ENCODE measurements around the gene MEP1B. TPM values are rescaled to one million over a fixed set of nuclear protein-coding genes. Genes with fewer than 3 reads are reported as not detected.

MEP1B gene
- total RNA-seq, 4 donors from 2014 or later = not detected

DNA sequence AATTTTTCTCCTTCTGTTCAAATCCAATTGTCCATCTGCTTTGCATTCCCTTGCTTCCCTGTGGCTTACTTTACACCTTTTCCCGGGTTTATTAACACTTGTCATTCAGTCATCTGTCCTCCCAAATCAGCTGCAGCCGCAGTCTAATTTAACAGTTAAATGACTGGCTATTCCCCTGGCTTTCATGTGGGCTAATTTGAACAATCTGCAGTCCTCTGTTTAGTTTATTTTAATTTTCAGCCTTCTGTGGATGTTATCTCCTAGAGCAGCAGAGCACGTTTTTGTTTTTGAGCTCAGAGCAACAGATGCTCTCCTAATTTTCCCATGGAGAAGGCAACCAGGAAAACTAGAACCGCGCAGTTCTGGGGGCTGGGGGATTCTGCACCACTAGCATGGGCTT, 55.0 kb downstream of the MEP1B start:
- TF ChIP-seq, protein P1, sequence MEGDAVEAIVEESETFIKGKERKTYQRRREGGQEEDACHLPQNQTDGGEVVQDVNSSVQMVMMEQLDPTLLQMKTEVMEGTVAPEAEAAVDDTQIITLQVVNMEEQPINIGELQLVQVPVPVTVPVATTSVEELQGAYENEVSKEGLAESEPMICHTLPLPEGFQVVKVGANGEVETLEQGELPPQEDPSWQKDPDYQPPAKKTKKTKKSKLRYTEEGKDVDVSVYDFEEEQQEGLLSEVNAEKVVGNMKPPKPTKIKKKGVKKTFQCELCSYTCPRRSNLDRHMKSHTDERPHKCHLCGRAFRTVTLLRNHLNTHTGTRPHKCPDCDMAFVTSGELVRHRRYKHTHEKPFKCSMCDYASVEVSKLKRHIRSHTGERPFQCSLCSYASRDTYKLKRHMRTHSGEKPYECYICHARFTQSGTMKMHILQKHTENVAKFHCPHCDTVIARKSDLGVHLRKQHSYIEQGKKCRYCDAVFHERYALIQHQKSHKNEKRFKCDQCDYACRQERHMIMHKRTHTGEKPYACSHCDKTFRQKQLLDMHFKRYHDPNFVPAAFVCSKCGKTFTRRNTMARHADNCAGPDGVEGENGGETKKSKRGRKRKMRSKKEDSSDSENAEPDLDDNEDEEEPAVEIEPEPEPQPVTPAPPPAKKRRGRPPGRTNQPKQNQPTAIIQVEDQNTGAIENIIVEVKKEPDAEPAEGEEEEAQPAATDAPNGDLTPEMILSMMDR (IDR thresholded peaks at IDR 0.05; ENCODE audit: low read depth) = no peak

- TF ChIP-seq, protein P1 (IDR thresholded peaks at IDR 0.05; ENCODE audit: low read depth) = no peak
Observed at GRCh38 chr18:32249147-32249929, 59.5 kb downstream of the MEP1B start.

GRCh38 chr18:32251466-32251865, 61.6 kb downstream of the MEP1B start:
- TF ChIP-seq, protein P1 (IDR thresholded peaks at IDR 0.05; ENCODE audit: low read depth) = no peak

- TF ChIP-seq, protein P1 (IDR thresholded peaks at IDR 0.05; ENCODE audit: low read depth) = no peak
Observed at GRCh38 chr18:32252141-32252860, 62.5 kb downstream of the MEP1B start.

DNA sequence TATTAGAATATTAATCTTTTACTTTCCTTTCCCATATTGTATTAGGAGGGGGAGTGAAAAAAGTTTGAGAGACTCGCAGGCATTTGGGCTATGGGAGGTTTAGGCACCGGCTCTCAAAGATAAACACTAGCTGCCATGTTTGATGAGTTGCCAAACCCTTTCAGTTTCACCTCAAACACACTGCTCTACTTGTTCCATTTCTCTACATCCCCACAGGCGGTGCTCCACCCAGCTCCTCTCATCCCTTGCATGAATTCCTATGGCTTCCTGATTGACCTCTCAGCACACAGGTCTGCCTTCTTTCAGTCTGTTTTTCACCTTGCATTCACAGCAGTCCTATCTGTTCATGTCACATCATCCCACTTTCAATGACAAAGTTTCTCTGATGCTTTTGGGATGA, 65.7 kb downstream of the MEP1B start:
- TF ChIP-seq, protein P1 (IDR thresholded peaks at IDR 0.05; ENCODE audit: low read depth) = no peak

DNA sequence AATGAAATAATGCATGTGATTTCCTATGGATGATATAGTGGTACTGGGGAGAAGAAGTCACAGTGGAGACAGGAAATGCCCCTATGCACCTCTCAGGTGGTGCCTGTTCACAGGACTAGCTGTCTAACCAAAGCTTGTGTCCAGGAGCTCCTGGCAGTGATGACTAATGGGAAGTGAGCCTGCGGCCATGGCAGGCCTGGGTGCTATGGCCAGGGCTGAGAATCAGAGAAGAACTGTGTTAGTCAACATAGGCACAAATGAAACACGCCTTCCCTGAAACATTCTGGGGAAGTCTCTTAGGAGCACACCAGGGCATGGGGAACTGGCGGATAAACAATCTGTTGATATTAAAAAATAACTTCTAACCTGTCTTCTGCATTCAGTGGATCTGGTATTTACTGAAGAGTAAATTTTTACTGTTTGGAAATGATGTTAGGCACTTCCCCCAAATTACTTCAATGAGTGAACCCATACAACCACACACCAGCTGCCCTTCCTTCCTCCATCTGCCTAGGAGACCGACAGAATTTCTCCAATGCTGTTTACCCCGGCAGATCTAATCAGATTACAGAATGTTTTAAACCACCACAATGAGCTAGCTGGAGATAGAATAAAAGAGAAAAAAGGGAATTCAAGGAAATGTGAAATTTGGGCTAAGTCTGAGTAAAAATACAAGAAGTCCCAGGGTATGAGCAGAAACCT, 67.4 kb downstream of the MEP1B start:
- TF ChIP-seq, protein P1 (IDR thresholded peaks at IDR 0.05; ENCODE audit: low read depth) = no peak

- TF ChIP-seq, protein P1 (IDR thresholded peaks at IDR 0.05; ENCODE audit: low read depth) = no peak
Observed at GRCh38 chr18:32258148-32258547, 68.3 kb downstream of the MEP1B start.
